SH-SY5Y (cell line): ENCODE measurements around the gene STXBP6.

Experiments
- GATA2 ChIP-seq: IDR thresholded peaks from 2 replicates; pipeline ENCODE4 v1.6.1; 2011; ENCODE audit warnings: mild to moderate bottlenecking, low read depth, low read length
- GATA3 ChIP-seq: IDR thresholded peaks from 2 replicates; pipeline ENCODE4 v1.6.1; 2011; ENCODE audit warnings: low read depth, mild to moderate bottlenecking, low read length, moderate library complexity

GRCh38 chr14:25017562-25017961, 32.4 kb downstream of the STXBP6 start:
- TF ChIP-seq GATA2 = no peak
- TF ChIP-seq GATA3 = no peak
